Testis (tissue), 2 donors: Measurements from ENCODE around the gene ZFP36L2.

Experiments used
- CTCF ChIP-seq, 3 experiments: fragments of 450-650 bp in 2 of 3; fragments of 200-600 bp in 1 of 3; sonication (generic) in 1 of 3; IDR thresholded peaks; one replicate each; pipeline ENCODE4 v1.5.1; 2016 to 2019; ENCODE audit warnings: antibody characterized with exemption in 3 of 3, mild to moderate bottlenecking in 2 of 3, moderate library complexity in 1 of 3
- POLR2A ChIP-seq: fragments of 450-650 bp; IDR thresholded peaks from one replicate; pipeline ENCODE4 v1.6.1; 2017; ENCODE audit warnings: antibody characterized with exemption, mild to moderate bottlenecking, moderate library complexity

GRCh38 chr2:43221124-43221762, 5.2 kb downstream of the ZFP36L2 start:
- TF ChIP-seq POLR2A (no peak), CTCF (IDR thresholded peaks at IDR 0.05) (no peak)
